Sigmoid colon (tissue), 4 donors: ENCODE results near the gene ATAD5.
"Not testable (repeated sequence)": the region's sequence is repeated elsewhere in the genome, so short reads cannot be mapped to it uniquely, and the experiment has no call there.

Experiments
- EP300 ChIP-seq, 4 donors: sonication (generic); formaldehyde crosslinking; IDR thresholded peaks; one replicate each; pipeline ENCODE4 v1.6.1; 2017; ENCODE audit warnings: antibody characterized with exemption in 4 of 4
- POLR2A ChIP-seq, 2 donors: fragments of 450-650 bp; IDR thresholded peaks; one replicate each; pipeline ENCODE4 v1.6.1; 2016; ENCODE audit warnings: antibody characterized with exemption in 2 of 2, mild to moderate bottlenecking in 2 of 2, moderate library complexity in 2 of 2
- TF ChIP-seq, protein P1 (sequence below), 4 experiments: fragments of 450-650 bp in 3 of 4; fragments of 200-600 bp in 1 of 4; IDR thresholded peaks; one replicate each; pipeline ENCODE4 v1.5.1; 2016 to 2019; ENCODE audit warnings: antibody characterized with exemption in 4 of 4, mild to moderate bottlenecking in 3 of 4, moderate library complexity in 2 of 4

- not testable (repeated sequence) for TF ChIP-seq EP300, POLR2A (IDR thresholded peaks at IDR 0.05)
- TF ChIP-seq, protein P1, sequence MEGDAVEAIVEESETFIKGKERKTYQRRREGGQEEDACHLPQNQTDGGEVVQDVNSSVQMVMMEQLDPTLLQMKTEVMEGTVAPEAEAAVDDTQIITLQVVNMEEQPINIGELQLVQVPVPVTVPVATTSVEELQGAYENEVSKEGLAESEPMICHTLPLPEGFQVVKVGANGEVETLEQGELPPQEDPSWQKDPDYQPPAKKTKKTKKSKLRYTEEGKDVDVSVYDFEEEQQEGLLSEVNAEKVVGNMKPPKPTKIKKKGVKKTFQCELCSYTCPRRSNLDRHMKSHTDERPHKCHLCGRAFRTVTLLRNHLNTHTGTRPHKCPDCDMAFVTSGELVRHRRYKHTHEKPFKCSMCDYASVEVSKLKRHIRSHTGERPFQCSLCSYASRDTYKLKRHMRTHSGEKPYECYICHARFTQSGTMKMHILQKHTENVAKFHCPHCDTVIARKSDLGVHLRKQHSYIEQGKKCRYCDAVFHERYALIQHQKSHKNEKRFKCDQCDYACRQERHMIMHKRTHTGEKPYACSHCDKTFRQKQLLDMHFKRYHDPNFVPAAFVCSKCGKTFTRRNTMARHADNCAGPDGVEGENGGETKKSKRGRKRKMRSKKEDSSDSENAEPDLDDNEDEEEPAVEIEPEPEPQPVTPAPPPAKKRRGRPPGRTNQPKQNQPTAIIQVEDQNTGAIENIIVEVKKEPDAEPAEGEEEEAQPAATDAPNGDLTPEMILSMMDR (IDR thresholded peaks at IDR 0.05) = not testable (repeated sequence)
These were observed 99.8 kb downstream of the ATAD5 start for GRCh38 chr17:30931582-30931981.
